ENCODE results near the gene TMEM62. TPM values are rescaled to one million over a fixed set of nuclear protein-coding genes. Genes with fewer than 3 reads are reported as not detected.
A peak's percentile ranks its signal among the peaks of the same experiment; 100 is the strongest.

The TMEM62 gene
- total and polyA plus RNA-seq, 2 experiments from 2014 or later = 6.5 to 11.2 TPM

DNA sequence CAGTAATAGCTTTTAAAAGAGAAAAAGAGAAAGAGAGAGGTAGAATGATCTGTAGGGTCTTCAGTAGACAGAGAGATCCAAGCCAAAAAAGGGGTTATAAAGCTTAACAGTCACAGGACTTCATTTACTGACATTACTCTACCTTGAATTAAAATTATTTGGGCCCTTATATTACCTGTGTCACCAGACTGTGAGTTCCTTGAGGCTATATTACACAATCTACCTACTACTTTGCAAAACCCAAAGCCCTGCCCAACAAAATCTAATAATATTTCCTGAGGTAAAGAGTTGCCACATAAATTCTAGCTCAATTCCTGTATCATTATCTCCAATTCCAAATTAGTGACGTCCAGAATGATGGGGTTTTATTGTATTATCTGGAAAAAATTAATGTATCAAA, 29.5 kb upstream of the TMEM62 start:
- no peaks in the 10 kb centered on the region for H3F3A ChIP-seq (ENCODE audit: insufficient read depth)
- no peaks in the 10 kb centered on the region for H3K9me2 ChIP-seq (ENCODE audit: insufficient read depth)
- H3K27ac ChIP-seq = no peak overlapping the region
- peaks cover 74% of the 10 kb centered on the region for H3K79me2 ChIP-seq (ENCODE audit: insufficient read depth)
- H2AFZ ChIP-seq = no peak overlapping the region
- 17 to 21% methylated on average over 1 of the region's 1 CpG for WGBS, 2 experiments (ENCODE audit: low coverage in 1 of 2, low lambda C conversion rate in 2 of 2, missing lambda C conversion rate in 2 of 2)
- H3K4me2 ChIP-seq (ENCODE audit: unreplicated experiment) = peak overlapping the region; percentile 95
- no peak for DNase-seq
- H3K27me3 ChIP-seq (replicated peaks; ENCODE audit: insufficient read depth) = no peaks in the 10 kb centered on the region
- peak overlapping the region; percentile 87; the same call in 1 of the 2 replicates for H3K4me3 ChIP-seq
- H3K36me3 ChIP-seq (ENCODE audit: low read depth) = no peaks in the 10 kb centered on the region
- in situ Hi-C loops (cut with MboI) = no loop called here
- peaks cover 17% of the 10 kb centered on the region for H3K4me1 ChIP-seq (ENCODE audit: insufficient read depth)
- H3K9me3 ChIP-seq (ENCODE audit: low read depth) = no peaks in the 10 kb centered on the region
- no peaks in the 10 kb centered on the region for H4K20me1 ChIP-seq (ENCODE audit: insufficient read depth)
- H3K9ac ChIP-seq = no peak overlapping the region
- TF ChIP-seq EZH2phosphoT487 (IDR thresholded peaks at IDR 0.05; ENCODE audit: insufficient read depth, low read depth) (no peak), EZH2 (IDR thresholded peaks at IDR 0.05; ENCODE audit: insufficient read depth, poor library complexity, severe bottlenecking) (no peak)

DNA sequence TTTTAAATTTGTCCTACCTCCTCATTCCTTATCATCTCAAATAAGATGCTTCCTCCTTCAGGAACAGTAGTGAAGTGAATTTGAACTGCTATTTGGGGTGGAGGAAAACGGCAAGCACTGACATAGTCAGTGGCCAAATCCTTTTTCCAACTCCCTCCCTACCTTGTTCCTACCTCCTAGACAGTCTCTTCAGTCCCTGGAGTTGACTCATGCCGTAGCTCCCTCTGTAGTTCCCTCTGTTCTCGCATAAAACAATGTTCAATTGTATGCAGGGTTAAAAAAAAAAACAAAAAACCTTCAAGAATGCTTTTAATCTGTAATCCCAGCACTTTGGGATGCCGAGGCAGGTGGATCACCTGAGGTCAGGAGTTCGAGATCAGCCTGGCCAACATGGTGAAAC, 29.0 kb upstream of the TMEM62 start:
- no peak for TF ChIP-seq EZH2phosphoT487 (IDR thresholded peaks at IDR 0.05; ENCODE audit: insufficient read depth, low read depth)
- no peak for TF ChIP-seq EZH2 (IDR thresholded peaks at IDR 0.05; ENCODE audit: insufficient read depth, poor library complexity, severe bottlenecking)
- Histone ChIP-seq H3K79me2 (ENCODE audit: insufficient read depth) (peaks cover 69% of the 10 kb centered on the region), H3K4me3 (peak overlapping the region; percentile 87), H3F3A (ENCODE audit: insufficient read depth) (no peaks in the 10 kb centered on the region), H3K9ac (peak overlapping the region; percentile 86), H3K4me1 (ENCODE audit: insufficient read depth) (peaks cover 17% of the 10 kb centered on the region), H3K9me2 (ENCODE audit: insufficient read depth) (no peaks in the 10 kb centered on the region), H3K27me3 (replicated peaks; ENCODE audit: insufficient read depth) (no peaks in the 10 kb centered on the region), H2AFZ (no peak overlapping the region), H3K9me3 (ENCODE audit: low read depth) (no peaks in the 10 kb centered on the region), H3K27ac (no peak overlapping the region), H3K36me3 (ENCODE audit: low read depth) (no peaks in the 10 kb centered on the region), H3K4me2 (ENCODE audit: unreplicated experiment) (peak overlapping the region; percentile 95), H4K20me1 (ENCODE audit: insufficient read depth) (no peaks in the 10 kb centered on the region)
- DNase-seq = peak; percentile 19
- 80 to 81% methylated on average over 5 of the region's 5 CpGs for WGBS, 2 experiments (ENCODE audit: low coverage in 1 of 2, low lambda C conversion rate in 2 of 2, missing lambda C conversion rate in 2 of 2)
- in situ Hi-C loops (cut with MboI) = no loop called here

DNA sequence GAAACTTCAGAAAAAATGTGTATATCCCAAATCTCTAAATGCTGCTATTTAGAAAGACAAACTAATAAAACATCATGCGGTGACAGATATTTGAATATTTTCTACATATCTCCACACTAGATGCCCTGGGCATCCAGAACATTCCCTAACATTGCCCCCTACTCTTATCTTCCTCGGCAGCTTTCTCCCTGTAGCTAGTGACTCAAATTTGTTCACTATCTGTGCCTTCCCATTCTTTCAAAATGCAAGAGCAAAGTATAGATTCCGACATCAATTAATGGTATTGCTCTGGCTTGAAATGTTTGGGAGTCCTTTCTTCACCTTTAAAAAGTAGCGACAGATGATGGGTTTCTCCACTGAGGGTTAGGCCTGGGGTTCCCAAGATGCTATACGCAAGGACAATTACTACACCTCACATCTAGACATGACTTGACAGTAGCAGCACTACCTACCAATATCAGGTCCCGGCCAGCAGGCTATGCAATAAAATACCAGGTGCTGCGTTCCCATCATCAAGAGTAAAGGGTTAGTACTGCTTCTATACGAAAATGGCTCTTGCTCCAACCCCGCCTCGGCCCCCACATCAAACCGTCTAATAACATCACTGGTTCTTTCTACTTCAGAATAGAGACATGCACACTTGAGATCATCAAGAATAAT, 28.2 kb upstream of the TMEM62 start:
- H3K9me2 ChIP-seq (ENCODE audit: insufficient read depth) = no peaks in the 10 kb centered on the region
- no peaks in the 10 kb centered on the region for H3K36me3 ChIP-seq (ENCODE audit: low read depth)
- H3F3A ChIP-seq (ENCODE audit: insufficient read depth) = no peaks in the 10 kb centered on the region
- no peaks in the 10 kb centered on the region for H3K9me3 ChIP-seq (ENCODE audit: low read depth)
- in situ Hi-C loops (cut with MboI) = no loop called here
- H3K27me3 ChIP-seq (replicated peaks; ENCODE audit: insufficient read depth) = no peaks in the 10 kb centered on the region
- TF ChIP-seq EZH2phosphoT487 (IDR thresholded peaks at IDR 0.05; ENCODE audit: insufficient read depth, low read depth) (no peak), EZH2 (IDR thresholded peaks at IDR 0.05; ENCODE audit: insufficient read depth, poor library complexity, severe bottlenecking) (no peak)
- H3K4me2 ChIP-seq (ENCODE audit: unreplicated experiment) = peak overlapping the region; percentile 95
- DNase-seq = peak; percentile 50
- peaks cover 61% of the 10 kb centered on the region for H3K79me2 ChIP-seq (ENCODE audit: insufficient read depth)
- H3K4me3 ChIP-seq = peak overlapping the region; percentile 87
- peaks cover 17% of the 10 kb centered on the region for H3K4me1 ChIP-seq (ENCODE audit: insufficient read depth)
- no peaks in the 10 kb centered on the region for H4K20me1 ChIP-seq (ENCODE audit: insufficient read depth)
- H3K9ac ChIP-seq = peak overlapping the region; percentile 86
- 9 to 11% methylated on average over 11 of the region's 11 CpGs for WGBS, 2 experiments (ENCODE audit: low coverage in 1 of 2, low lambda C conversion rate in 2 of 2, missing lambda C conversion rate in 2 of 2)
- peak overlapping the region; percentile 95 for H2AFZ ChIP-seq
- H3K27ac ChIP-seq = peak overlapping the region; percentile 80

DNA sequence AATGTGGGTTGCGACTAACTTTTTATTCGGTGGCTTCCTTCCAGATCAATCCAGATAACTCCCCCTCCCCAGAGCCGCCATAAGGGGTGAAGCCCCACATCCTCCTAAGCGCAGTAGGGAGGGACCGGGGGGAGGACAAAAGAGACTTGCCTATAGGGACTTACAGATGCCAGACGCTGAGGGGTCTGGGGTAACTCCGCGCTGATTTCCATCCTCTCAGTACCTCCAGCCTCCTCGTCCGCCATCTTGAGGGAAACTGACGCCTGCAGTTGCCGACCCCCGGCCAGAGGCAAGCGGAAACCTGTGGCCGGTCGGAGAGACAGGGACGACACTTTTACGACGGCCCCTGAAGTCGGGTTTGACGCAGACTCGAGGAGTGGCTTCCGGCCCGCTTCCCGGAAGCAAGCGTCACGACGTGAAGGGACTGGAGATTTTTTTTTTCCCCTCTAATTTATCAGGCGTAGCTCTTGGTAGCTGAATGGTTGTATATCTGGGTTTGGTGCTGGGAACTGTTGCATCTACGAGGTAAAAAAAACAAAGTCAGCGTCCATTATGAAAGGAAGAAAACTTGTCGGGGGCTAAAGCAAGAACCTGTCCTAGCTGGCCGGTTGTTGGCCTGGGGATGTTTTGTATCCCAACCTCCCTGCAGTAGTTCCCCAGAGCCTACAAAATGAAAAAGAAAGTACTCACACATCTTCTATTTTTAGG, 27.5 kb upstream of the TMEM62 start, which contains the start of gene UBR1:
TSS of gene UBR1 (minus strand) at position 261 of the 708 bp plus-strand sequence. CDS start at position 245, 16 bp downstream.
- Histone ChIP-seq H3K4me3 (peak within 1 kb of the TSS; percentile 87), H2AFZ (peak within 1 kb of the TSS; percentile 95), H3K4me2 (ENCODE audit: unreplicated experiment) (peak within 1 kb of the TSS; percentile 95), H3K79me2 (ENCODE audit: insufficient read depth) (peaks cover 54% of the 10 kb centered on the region), H3K36me3 (ENCODE audit: low read depth) (no peaks in the 10 kb centered on the region), H3K9ac (peak within 1 kb of the TSS; percentile 86), H3K4me1 (ENCODE audit: insufficient read depth) (peaks cover 17% of the 10 kb centered on the region), H3K9me2 (ENCODE audit: insufficient read depth) (no peaks in the 10 kb centered on the region), H3K27me3 (replicated peaks; ENCODE audit: insufficient read depth) (no peaks in the 10 kb centered on the region), H3F3A (ENCODE audit: insufficient read depth) (no peaks in the 10 kb centered on the region), H3K27ac (peak within 1 kb of the TSS; percentile 80), H4K20me1 (ENCODE audit: insufficient read depth) (no peaks in the 10 kb centered on the region), H3K9me3 (ENCODE audit: low read depth) (no peaks in the 10 kb centered on the region)
- TF ChIP-seq EZH2 (IDR thresholded peaks at IDR 0.05; ENCODE audit: insufficient read depth, poor library complexity, severe bottlenecking) = no peak
- TF ChIP-seq EZH2phosphoT487 (IDR thresholded peaks at IDR 0.05; ENCODE audit: insufficient read depth, low read depth) = no peak
- WGBS, 2 experiments (ENCODE audit: low coverage in 1 of 2, low lambda C conversion rate in 2 of 2, missing lambda C conversion rate in 2 of 2) = 1 to 2% methylated on average over 33 of the region's 33 CpGs
- peak; percentile 97 for DNase-seq
- in situ Hi-C loops (cut with MboI) = no loop called here

Data from GM23248 (cell line).